ENCODE results near the gene XPNPEP2.

XPNPEP2 gene

DNA sequence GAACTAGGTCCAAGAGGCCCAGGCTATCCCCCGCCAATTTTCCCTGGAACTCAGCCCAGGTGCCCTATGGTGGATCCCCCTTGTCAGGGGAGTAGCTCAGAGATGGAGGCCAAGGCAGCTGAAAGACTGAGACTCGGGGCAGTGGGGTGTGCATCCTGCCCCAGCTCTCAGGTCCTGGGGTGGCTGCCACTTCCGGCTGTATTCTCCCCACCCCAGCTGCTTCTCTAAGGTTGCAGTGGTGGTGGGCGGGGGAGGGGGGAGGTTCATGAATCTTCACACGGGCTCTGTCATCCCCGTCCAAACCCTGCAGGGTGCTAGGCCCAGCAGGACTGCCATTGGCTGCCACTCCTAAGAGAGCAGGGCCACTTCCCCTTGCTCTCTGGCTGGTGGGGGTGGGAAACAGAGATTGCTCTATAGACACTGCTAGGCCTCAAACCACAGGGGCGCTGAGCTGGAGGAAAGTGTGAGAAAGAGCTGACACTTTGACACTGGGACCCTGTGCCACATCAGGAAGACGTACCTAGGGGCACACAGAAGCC is 42.4 kb downstream of the XPNPEP2 start:
- DNase-seq: no peak

DNA sequence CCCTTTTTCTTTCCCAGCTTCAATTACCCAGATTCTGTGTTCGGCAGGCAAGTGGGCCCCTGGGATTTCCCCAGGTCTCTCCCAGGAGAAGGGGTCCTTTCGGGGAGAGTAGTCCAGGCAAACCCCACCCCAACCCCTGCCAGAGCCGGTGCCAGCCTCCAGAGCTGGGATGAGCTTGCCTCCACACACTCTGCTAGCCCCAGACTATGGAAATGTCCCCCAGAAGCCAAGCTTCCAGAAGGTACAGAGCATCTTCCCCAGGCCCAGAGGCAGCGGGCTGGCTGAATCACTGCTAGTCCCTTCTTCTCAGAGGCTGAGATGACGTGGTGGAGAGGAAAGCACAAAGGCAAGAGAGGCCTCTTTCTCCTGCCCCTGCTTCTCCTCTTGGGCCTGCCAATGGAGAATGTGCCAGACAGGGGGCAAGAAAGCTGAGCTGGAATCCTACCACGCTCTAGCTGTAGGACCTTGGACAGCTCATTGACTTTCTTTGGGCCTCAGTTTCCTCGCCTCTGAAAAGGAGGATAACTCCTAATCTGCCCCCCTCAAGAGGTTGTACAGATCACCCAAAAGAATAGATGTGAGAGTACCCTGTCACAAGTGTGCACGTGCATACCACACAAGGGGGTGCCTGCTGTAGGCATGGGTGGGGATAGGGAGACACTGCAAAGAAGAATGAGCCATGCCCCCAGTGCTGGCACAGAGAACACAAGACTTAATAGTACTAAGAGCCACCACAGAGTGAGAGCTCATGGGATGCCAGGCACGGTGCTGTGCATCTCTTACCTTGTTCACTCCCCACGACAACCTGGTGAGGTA is 43.1 kb downstream of the XPNPEP2 start:
- DNase-seq: no peak

DNA sequence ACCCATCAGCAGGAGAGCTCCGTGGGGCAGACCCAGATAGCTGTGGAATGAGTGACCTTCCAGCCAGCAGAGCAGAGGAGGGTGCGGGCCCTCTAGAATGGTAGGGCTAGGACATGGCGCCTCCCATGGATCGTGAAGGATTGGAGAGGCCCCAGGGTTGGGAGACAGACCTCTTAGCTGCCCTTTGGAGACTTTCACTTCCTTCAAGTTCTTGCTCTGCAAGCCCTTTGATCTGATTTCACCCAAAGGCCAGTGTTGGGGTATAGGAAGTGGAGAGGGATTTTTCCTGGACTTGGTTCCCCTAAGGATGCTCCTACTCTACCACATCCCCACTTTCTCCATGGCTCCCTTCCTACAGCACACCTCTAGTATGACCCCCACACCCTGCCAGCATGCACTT is 43.9 kb downstream of the XPNPEP2 start:
- no peak for DNase-seq

DNA sequence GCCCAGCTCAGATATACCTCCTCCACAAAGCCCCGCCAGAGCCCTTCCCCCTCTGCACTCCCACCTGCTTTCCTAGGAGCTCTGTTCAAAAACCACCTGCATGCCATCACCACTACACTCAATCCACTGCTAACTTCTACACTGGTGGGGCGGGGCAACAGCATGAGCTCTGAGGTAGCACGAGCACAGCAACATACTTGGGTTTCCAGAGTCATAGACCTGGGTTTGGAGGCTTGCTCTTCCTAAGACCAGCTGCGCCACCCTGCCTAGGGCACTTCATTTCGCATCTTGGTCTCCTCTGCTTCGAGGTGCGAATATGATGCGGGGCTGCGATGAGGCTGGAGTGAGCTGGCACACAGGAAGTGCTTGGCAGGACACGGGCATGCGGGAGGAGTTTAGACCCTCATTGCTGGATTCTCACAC is 44.5 kb downstream of the XPNPEP2 start:
- DNase-seq: no peak

DNA sequence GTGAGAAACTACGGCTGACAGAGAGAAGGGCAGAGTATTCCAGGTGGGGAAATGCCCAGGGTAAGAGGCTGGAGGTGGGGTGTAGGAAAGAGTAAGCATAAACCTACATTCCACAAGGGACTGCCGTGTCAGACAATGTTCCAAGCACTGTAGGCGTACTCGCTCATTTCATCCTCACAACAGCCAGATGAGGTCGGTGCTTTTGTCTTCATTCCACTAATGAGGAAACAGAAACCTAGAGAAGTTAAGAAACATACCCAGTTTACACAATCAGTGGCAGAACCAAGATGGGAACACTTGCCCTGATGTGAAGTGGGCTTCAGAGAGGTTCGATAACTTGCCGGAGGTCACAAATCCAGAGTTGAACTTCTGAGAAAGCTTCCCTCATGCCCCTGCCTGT is 45.6 kb downstream of the XPNPEP2 start:
- no peak for DNase-seq

DNA sequence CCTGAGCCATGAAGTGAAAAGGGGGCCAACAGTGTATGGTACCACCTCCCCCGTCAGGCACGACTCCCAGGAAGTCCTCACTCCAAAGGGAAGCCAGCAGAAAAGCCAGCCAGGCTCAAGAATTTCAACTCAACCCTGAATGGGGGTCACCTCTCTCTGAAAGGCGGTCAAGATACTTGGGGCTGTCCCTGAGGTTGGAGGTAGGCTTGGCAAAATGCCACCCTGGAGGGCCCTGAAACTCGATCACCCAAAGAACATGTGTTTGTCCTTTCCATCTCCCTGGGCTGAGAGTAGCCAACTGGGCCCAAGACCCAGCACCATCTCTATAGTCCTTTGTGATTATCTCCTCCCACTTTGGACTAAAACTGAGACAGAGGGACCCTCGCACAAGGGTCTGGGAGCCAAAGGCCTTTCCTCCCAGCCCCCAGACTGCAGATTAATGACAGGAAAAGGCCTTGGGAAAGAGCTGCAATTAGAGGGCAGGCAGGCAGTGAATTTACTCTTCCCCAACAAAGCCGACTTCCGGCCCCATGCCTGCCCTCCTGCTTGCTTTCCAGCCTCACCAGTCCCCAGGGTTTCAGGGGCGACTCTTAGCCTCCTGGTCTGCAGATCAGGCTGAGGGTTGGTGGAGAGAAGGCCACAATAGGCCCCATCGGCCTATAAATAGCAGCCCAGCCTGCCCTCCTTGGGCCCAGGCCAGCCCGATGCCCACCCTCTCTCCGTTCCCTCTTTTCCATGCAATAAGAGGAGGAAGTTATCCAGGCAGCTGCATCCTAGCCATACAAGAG is 46.6 kb downstream of the XPNPEP2 start:
- DNase-seq: no peak

DNA sequence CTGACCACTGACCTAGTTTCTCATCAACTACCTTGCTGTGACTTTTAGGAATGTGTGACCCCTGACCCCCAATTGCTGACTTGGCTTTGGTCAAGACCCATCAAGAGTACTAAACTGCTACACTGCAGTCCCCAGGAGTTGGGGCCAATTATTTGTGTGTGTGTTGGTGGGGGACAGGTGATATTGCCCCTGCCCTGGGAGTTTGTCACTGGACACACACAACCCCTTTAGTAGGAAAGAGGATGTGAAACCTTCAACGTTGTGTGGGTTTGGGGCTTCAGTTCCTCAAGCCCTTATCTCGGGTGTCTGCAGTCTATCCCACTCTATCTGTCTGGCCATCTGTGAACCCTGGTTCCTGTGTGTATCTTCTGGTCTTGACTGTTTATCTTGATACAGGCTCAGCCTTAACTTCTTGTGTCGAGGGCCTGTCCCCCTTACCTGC is 47.5 kb downstream of the XPNPEP2 start:
- DNase-seq: no peak

DNA sequence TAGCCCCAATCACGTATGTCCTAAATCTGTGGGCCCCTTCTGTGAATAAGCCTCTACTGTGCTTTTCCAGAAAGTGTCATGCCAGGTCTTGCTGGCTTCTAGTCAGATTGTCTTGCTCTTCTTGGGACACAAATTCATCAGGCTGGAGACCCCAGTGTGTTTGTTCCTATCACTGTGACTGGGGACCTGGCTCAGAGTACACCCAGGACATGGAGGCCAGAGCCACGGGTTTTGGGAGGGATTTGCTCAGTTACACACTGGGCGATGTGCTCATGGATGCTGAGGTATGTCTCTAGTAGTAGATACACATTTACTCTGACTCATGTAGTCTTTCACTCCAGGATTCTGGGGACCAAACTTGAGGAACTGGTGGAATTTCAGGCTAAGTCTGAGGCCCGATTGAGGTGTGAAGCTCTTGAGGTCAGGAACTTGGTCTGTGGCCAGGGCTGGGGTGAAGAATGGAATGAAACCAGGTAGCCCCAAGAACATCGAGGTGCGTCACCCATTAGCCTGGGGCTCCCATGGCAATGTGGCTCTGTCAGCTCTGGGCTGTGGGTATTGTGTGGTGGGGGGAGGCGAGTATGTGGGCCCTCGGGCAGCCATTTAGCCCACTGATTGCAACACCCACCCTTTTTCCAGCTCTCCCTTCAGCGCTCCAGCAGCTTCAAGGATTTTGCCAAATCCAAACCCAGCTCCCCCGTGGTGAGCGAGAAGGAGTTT is 48.7 kb downstream of the XPNPEP2 start:
- DNase-seq: no peak

DNA sequence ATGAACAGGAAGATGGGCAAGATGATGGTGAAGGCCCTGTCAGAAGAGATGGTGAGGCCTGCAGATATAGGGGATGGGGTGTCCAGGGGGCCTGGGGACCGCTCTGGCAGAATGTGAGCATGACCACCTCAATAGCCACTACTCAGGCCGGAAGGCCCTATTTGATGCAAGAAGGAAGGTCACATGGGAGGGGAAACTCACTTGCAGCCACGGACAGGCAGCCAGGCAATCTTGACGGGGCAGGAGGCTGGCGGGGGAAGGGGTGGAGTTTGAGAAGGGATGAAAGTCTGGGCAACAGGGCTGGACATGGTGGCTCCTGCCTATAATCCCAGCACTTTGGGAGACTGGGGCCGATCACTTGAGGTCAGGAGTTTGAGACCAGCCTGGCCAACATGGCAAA is 49.7 kb downstream of the XPNPEP2 start:
- no peak for DNase-seq

DNA sequence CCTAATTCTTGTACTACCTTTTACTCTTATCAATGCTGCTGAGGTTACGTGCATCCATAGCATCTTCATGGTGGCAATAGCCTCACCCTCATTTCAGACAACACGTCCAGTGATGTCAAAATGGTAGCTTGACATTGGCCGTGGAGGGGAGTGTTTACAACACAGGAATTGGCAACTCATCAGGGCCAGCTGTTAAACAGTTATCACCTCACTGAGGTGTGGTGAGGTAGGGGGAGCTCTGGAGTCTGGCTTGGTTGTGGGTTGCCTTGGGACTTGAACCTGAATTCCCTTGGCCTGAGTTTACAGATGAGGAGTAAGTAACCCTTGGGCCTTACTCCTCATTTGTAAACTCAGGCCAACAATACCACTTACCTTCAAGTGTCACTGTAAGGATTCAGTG is 51.4 kb downstream of the XPNPEP2 start:
- DNase-seq: no peak

DNA sequence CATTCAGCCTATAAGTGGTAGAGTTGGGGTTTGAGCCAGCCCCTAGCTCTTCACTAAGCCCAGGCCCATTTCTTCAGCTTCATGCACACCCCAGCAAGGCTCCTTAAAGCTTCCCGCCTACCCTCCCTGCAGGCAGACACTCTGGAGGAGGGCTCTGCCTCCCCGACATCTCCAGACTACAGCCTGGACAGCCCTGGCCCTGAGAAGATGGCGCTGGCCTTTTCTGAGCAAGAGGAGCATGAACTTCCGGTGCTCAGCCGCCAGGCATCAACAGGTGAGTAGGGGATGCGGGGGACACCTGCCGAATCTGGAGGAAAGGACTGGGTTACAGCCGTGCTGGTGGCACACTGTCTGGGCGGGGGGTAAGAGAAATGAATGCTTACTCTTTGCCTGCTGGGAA is 52.0 kb downstream of the XPNPEP2 start:
- DNase-seq: no peak

DNA sequence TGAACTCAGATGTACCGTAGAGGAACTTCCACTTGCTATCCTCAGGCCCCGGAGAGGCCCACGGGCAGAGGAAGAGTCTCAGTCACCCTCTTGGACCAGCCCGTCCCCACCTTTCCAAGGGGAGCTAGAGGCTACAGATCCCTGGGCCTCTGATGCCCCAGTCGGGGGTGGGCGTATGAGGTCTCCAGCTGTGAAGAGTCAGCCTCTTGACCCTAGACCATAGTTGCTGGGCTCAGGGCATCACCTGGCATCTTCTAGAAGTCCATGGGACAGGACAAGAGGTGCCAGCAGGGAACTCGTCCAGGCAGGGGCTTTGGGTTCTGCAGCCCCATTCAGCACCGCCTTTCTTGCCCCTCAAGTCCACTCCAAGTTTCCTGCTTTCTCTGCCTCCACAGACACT is 52.6 kb downstream of the XPNPEP2 start:
- no peak for DNase-seq

DNA sequence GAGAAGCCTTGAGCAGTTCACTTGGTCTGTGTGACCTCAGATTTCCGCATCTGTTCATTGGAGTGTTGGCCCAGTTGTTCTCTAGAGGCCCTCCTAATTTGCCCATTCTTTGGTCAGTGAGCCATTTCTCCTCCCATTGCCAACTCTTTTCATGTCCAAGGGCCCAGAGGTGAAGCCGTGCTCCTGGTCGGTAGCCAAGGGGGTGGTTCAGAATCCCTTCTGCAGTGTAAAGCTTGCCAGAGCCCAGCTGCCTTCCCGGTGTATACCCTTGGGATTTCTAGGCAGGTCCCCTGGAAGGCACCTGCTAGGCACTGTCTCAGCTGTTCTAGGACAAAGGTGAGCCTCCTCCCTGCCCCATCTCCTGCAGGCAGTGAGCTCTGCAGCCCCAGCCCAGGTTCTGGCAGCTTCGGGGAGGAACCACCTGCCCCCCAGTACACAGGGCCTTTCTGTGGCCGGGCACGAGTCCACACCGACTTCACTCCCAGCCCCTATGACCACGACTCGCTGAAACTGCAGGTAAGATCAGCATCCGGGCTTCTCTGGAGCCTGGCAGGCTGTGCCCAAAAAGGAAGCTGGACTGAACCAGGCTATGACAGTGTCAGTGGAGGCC is 53.3 kb downstream of the XPNPEP2 start:
- DNase-seq: no peak

DNA sequence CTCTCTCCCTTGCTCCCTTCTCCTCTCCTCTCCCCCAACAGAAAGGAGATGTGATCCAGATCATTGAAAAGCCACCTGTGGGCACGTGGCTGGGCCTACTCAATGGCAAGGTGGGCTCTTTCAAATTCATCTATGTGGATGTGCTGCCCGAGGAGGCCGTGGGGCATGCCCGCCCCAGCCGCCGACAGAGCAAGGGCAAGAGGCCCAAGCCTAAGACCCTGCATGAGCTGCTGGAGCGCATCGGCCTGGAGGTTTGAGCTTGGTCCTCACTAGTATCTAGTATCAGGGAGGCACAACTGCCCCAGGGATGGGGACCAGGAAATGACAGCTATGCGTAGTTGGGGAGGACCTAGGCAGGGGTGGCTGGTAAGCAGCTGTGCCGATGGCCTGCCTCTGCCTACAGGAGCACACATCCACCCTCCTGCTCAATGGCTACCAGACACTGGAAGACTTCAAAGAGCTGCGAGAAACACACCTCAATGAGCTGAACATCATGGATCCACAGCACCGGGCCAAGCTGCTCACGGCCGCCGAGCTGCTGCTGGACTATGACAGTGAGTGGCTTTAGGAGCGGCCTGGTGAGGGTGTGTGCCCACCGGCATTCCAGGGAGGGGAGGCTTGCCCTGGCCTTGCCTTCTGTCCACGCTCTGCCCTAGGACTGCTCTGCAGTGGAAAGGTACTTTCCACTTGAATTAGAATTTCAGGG is 54.0 kb downstream of the XPNPEP2 start:
- no peak for DNase-seq

DNA sequence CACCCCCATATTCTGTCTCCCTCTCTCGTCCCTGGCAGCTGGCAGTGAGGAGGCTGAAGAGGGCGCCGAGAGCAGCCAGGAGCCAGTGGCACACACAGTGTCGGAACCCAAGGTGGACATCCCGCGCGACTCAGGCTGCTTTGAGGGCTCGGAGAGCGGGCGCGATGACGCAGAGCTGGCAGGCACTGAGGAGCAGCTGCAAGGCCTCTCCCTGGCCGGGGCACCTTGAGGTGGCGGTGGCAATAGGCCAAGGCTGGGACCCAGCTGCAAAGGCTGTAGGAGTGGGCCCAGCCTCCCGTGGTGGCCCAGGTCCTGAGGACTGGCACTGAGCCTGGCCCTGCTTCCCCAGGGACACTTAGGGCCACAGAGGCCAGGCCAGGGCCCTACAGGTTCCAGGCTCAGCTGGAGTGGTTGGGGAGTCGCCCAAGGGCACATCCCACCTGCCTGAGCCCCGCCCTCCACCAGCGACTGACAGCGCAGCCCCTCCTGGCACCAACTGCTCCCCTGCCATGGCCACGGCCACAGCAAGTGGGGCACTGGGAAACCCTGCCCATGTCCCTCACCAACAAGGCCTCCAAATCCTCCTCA is 54.9 kb downstream of the XPNPEP2 start:
- no peak for DNase-seq

DNA sequence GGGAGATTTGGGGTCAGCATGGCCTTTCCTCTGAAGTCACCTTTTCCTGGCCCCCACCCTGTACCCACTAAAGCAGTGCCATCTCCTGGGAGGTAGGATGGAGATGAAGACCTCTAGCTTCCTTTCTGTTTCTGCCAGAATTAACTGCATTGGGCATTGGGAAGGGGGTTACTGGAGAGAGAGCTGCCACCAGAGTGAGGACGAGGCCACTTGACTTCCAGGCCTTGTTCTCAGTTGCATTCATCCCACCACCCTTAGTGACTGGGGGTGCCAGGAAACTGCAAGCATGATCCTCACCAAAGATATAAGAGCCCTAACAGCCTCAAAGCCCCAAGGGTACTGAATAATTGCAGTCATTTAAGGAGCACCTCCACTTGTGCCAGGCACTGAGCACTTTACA is 56.8 kb downstream of the XPNPEP2 start:
- DNase-seq: no peak

DNA sequence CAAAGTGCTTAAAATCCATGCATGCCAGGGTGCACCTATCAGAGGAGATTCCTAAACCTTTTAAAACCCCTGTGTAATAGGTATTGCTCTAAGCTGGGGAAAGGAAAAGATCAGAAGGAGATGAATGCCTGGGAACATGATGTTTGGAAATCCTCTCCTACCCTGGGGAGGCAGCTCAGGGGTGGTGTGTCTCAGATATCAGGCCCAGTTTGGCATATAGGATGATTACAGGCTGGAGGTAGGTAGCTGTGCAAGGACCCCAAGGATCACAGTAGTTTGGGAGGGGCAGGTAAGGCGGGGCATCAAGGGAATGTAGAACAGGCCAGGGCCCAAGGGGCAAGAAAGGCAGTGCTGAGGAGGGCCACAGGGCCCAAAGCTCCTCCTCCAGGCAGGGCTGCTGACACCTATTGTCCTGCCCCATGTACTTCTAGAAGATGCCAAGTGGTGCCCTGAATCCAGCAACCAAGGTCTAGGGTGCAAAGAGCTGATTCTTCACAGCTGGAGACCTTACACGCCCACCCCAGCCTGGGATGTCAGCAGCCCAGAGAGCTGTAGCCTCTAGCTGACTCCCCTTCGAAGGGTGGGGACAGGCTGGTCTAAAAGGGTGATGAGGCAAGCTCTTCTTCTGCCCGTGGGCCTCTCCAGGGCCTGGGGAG is 58.6 kb downstream of the XPNPEP2 start:
- DNase-seq: no peak

DNA sequence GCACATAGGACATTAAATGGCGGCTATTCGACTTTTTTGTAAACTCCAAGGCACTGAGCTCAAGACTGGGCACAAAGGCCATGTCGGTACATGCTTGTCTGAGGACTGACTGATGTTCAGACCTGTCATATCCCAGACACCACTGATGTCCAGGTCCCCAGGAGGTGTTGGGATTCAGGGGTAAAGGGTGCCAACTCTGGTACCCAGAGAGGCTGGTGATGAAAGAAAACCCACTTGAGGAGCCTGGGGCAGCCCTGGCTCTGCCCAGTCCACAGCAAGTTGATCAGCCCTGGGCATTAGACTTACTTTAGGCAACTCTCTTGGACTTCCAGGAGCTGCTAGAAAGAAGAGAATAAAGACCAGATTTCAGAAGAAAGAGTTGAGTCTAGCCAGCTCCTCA is 59.7 kb downstream of the XPNPEP2 start:
- DNase-seq: no peak

DNA sequence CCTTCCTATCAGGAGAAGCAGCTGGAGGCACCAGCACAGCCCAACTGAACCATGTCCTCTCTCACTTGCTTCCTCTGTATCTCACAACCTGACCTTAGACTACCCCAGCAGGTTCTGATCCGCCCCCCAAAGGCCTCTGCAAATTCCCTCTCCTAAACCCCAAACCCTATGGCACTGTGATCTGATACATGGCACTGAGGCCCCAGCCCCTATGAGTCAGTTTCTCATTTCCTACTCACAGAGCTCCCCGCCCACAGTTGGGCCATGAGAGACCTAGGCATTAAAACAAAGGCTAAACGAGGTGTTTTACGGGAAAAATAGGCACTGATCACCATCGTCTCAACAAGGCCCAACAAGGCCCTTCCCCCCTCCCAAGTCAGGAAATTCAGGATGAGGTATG is 60.1 kb downstream of the XPNPEP2 start:
- DNase-seq: no peak

DNA sequence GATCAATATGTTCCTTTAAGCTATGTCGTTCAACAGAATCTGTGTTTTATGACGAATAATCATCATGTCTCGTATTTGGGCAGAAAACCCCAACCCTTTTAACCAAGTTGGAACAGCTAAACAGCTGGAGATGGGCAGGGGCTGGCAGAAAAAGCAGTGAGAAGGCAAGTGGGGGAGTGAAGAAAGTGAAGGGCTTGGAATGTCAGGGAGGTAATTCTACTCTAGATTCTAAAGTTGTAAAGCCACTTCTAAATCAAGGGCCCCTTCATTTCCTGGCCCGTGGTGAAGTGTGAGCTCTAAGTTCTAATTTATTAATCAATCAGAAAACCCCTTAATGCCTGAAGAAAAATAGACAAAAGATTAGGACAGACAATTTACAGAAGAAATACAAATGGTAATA is 61.4 kb downstream of the XPNPEP2 start:
- no peak for DNase-seq

DNA sequence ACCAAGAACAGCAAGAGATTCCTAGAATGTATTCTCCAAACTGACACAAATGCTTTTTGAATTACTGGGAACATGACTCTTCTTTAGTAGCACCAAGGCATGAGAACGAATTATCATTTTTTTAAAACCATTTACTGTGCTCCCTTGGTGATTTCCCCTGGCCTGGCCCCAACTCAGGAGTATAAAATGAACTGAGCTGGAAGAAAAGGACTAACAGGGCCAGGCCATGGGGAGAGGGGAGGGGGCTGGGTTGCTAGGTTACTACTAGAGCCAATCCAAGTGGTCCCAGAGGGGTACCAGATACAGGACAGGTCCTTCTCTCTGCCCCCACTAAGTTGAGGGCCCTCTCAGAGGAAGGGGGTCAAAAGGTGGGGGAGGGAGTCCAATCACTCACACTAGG is 64.1 kb downstream of the XPNPEP2 start:
- DNase-seq: no peak

Measured in SW 1271 (cell line).